MV-4-11 (cell line): ENCODE measurements around the gene HDAC1.
"Not testable (repeated sequence)": the region's sequence is repeated elsewhere in the genome, so short reads cannot be mapped to it uniquely, and the experiment has no call there.

ENCODE experiments used
- DNase-seq: peaks from one replicate; lab custom pipeline; 2025; lab: John Stamatoyannopoulos, UW

HDAC1 gene

DNA sequence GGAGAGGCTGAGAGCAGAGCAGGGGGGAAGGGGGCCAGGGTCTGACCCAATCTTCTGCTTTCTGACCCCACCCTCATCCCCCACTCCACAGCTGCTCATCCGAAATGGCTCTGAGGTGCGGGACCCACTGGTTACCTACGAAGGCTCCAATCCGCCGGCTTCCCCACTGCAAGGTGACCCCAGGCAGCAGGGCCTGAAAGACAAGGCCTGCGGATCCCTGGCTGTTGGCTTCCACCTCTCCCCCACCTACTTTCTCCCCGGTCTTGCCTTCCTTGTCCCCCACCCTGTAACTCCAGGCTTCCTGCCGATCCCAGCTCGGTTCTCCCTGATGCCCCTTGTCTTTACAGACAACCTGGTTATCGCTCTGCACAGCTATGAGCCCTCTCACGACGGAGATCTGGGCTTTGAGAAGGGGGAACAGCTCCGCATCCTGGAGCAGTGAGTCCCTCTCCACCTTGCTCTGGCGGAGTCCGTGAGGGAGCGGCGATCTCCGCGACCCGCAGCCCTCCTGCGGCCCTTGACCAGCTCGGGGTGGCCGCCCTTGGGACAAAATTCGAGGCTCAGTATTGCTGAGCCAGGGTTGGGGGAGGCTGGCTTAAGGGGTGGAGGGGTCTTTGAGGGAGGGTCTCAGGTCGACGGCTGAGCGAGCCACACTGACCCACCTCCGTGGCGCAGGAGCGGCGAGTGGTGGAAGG is 17.1 kb upstream of the HDAC1 start:
- DNase-seq, result no peak

DNA sequence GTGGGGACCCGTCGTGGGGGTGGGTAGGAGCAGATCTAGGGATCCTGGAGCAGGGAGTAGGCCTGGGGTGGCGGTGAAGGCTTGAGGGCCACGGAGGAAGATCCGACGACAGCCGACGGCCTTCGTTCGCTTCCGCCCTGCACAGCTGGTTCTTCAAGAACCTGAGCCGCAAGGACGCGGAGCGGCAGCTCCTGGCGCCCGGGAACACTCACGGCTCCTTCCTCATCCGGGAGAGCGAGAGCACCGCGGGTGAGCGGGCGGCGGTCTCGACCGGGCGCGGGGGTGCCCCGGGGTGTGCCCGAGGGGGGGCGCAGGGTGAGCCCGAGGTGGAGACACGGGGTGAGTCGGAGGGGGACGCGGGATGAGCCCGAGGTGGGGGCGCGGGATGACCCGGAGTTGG is 16.5 kb upstream of the HDAC1 start:
- DNase-seq, result no peak

DNA sequence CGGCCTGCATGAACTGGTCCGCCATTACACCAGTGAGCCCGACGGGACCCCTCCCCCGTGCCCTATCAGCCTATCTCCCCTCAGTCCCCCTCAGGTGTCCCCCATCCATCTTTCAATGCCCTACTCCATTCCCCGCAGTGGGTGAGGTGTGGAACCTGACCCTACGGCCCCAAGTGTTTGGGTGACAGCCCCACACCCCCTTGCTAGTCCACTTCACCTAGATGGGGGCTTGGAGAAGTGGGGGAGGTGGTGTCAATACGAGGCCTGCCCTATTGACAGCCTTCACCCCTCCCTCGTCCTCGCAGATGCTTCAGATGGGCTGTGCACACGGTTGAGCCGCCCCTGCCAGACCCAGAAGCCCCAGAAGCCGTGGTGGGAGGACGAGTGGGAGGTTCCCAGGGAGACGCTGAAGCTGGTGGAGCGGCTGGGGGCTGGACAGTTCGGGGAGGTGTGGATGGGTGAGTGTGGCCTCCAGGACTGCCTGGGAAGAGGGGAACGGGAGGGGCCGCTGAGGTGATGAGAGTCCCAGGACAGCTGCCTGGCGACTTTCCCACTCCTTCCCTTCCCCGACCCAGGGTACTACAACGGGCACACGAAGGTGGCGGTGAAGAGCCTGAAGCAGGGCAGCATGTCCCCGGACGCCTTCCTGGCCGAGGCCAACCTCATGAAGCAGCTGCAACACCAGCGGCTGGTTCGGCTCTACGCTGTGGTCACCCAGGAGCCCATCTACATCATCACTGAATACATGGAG is 15.7 kb upstream of the HDAC1 start:
- DNase-seq, result no peak

DNA sequence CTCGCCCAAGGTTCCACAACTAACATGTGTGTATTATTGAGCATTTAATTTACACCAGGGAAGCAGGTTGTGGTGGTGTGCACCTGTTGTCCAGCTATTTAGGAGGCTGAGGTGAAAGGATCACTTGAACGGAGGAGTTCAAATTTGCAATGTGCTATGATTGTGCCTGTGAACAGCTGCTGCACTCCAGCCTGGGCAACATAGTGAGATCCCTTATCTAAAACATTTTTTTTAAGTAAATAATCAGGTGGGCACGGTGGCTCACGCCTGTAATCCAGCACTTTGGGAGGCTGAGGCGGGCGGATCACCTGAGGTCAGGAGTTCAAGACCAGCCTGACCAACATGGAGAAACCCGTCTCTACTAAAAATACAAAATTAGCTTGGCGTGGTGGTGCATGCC is 7.1 kb upstream of the HDAC1 start:
- DNase-seq, result not testable (repeated sequence)

DNA sequence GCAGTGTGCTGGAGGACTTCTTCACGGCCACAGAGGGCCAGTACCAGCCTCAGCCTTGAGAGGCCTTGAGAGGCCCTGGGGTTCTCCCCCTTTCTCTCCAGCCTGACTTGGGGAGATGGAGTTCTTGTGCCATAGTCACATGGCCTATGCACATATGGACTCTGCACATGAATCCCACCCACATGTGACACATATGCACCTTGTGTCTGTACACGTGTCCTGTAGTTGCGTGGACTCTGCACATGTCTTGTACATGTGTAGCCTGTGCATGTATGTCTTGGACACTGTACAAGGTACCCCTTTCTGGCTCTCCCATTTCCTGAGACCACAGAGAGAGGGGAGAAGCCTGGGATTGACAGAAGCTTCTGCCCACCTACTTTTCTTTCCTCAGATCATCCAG is 6.2 kb upstream of the HDAC1 start:
- no peak for DNase-seq

DNA sequence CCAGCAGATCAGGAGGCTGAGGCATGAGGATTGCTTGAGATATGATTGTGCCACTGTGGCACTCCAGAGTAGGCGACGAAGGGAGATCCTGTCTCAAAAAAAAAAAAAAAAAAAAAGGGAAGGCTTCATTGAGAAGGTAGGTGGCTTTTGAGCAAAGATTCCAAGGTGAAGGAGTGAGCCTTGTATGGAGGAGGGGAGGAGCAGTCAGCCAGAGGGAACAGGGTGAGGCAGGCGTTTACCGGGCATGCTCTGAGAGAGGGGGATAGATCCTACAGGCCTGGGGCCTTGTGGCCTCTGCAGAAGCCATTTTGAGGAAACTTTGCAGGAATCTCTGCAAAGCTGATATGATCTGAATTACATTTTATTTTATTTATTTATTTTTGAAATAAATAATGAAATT is 5.1 kb upstream of the HDAC1 start:
- DNase-seq, result no peak

DNA sequence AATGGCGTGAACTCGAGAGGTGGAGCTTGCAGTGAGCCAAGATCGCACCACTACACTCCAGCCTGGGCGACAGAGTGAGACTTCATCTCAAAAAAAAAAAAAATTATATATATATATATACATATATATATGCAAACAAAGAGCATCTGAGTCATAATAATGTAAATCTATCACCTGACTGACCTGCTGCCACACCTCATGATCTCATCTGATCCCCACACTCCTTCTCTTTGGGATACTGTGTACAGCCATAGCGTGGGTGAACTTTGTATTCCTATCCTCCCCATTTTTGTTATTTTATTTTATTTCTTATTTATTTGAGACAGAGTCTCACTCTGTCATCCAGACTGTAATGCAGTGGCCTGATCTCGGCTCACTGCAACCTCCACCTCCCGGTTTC is 2.6 kb upstream of the HDAC1 start:
- DNase-seq, result no peak

DNA sequence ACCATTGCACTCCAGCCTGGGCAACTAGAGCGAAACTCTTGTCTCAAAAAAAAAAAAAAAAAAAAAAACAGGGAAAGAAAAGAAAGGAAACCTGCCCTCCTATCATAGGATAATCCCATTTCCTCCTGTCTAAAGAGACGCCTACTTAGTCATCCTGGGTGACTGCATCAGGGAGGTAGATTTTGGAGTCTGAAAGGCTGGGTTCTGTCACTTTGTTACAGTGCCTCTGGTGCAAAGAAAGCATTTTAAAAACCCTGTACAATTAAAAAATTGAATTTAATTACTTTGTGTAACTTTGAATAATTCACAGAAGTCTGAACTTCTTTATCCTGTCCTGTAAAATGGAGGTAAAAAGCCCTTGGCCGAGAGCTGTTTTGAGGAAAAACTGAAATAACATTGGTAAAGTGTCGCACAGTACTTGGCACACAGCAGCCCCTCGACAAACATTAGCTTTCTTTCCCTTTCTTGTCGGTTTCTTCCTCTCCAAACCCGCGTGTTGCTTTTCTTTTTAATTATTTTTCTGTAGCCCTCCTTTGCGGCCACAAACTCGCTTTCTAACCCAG is 657 bp upstream of the HDAC1 start:
- no peak for DNase-seq

DNA sequence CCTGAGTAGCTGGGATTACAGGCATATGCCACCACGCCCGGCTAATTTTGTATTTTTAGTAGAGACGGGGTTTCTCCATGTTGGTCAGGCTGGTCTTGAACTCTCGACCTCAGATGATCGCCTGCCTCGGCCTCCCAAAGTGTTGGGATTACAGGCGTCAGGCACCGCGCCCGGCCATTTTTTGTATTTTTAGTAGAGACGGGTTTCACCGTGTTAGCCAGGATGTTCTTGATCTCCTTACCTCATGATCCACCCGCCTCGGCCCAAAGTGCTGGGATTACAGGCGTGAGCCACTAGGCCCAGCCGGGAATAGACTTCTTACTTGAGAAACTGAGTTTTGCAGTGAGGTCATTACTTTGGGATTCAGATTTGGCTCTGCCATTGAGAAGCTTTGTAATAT is 6.3 kb downstream of the HDAC1 start:
- DNase-seq, result not testable (repeated sequence)

DNA sequence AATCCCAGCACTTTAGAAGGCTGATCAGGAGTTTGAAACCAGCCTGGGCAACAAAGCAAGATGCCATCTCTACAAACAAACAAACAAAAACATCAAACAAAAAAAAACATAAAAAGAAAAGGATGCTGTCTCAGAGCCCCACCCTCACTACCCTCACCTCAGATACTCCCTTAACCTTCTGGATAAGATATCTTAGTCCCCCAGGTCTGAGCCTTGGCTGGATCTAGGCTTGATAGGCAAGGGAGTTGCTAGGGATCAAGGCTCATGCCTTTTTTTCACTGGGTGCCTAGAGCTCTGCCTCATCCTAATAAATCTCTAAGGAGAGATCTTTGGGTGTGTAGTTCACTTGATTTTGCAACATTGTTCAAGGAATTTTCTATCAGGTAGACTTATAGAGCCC is 7.4 kb downstream of the HDAC1 start:
- DNase-seq, result no peak

DNA sequence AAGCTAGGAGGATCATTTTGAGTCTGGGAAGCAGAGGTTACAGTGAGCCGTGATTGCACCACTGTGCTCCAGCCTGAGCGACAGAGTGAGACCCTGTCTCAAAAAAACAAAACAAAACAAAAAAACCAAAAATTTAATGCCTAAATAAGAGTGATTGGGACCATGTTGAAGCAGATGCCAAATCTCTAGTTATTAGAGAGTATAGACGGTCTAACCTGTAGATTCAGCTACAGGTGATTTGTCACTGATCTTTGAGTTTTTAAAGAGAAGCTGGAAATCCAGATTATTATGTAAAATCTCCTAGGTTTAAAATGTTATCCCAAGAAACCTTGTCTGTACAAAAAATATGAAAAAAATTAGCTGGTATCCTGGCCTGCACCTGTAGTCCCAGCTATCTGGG is 11.5 kb downstream of the HDAC1 start:
- no peak for DNase-seq

DNA sequence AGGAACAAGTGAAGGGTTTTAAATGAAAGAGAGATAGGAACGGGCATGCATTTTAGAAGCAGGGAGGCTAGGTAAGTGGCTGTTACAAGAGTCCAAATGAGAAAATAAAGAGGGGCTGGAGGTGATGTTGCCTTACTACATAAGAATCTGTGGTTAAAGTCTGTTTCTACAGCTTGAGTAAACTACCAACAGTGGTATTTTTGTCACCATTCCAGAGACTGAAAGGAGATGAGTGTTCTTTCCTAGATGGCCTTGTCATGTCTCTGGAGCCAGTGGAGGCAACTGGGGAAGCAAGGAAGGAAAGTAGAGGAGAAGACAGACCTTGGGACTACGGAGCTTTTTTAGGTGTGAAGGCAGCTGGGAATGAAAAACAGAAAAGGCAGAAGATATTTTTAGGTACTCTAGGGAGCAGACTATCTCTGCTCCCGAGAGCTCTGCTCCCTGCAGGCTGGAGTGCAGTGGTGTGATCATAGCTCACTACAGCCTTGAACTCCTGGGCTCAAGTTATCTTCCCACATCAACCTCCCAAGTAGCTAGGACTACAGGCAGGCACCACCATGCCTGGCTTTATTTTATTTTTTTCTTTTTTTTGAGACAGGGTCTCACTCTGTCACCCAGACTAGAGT is 12.2 kb downstream of the HDAC1 start:
- no peak for DNase-seq

DNA sequence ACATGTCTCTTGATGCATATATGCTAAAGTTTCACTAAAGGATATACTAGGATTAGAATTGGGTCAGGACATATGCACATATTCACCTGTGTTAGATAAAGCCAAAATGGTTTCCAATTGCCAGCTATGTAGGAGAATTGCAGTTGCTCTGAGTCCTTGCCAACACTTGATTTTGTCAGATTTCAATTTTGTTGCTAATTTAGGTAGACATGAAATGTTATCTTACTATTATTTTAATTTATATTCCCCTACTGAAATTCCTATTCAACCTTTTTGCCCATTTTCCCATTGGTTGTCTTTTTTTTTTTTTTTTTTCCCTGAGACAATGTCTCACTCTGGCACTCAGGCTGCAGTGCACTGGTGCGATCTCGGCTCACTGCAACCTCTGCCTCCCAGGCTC is 13.4 kb downstream of the HDAC1 start:
- DNase-seq, result no peak

DNA sequence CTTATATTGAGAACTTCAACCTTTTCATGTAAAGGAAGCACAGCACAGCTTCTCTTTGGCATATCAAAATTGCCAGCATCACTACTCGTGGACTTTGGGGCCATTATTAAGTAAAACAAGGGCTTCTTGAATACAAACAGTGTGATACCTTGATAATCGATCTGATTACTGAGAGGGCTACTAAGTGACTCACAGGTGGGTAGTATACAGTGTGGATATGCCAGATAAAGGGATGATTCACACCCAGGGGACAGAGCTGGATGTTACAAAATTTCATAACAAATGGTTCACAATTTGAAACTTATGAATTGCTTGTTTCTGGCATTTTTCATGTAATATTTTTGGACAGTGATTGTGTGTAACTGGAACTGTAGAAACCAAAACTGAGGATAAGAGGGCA is 15.4 kb downstream of the HDAC1 start:
- no peak for DNase-seq

DNA sequence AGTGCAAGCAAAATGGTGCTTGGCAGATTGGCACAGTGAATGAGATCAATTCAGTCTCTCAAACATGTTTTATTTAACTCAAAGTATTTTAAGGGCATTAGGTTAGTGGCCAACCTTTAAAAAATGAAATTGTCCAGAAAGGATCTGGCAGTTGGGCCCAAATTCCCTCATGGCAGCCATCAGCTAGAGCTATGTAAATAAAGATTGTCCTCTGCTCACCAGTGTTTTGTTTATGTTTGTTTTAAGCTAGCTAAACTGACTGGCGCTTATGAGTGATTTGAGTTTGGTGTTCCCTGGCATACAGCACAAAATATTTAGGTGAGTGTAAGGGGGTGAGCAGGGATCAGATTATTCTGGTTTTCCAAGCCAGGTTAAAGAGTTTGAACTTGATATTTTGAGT is 18.1 kb downstream of the HDAC1 start:
- no peak for DNase-seq

DNA sequence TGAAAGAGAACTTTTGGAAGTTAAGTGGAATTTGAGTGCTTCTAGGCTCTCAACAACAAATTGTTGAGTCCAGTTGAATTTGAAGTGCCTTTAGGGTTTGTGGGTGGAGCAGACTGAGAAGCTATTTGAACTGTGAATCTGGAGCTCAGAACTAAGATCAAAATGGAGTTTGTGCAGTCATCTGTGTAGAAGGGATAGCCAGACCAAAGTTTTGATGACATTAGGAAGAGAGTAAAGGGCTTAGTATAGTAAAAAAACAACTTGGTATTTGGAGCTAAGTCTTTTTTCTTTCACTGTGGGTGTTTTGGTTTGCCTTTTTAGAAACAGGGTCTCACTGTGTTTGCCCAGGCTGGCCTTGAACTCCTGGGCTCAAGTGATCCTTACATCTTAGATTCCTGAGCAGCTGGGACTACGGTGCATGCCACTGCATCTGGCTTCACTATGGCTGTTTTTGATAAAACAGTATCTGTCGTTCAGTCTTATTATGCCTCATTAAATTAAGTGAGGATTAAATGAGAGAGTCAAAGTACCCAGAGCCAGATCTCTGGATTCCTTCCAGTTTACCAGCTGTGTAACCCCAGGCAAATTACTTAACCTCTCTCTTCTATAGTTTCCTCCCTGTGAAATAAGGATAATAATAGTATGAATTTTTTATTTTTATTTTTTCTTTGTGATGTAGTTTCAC is 20.0 kb downstream of the HDAC1 start:
- no peak for DNase-seq

DNA sequence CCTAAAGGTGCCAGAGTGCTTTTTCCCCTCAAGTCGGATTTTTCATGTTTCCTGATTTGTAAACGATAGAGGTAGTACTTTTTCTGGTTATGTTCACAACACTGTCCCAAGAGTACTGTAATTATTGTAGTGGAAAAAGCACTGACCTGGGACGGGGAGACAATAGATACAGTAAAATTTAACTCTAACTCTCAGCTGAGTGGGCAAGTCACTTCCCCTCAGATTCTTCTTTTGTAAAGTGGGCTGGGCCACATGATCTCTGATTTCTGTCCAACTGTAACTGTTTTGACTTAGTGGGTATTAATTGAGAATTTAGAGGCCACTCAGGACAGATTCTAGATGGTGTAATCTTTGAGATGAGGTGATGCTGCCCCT is 25.0 kb downstream of the HDAC1 start:
- DNase-seq, result no peak

DNA sequence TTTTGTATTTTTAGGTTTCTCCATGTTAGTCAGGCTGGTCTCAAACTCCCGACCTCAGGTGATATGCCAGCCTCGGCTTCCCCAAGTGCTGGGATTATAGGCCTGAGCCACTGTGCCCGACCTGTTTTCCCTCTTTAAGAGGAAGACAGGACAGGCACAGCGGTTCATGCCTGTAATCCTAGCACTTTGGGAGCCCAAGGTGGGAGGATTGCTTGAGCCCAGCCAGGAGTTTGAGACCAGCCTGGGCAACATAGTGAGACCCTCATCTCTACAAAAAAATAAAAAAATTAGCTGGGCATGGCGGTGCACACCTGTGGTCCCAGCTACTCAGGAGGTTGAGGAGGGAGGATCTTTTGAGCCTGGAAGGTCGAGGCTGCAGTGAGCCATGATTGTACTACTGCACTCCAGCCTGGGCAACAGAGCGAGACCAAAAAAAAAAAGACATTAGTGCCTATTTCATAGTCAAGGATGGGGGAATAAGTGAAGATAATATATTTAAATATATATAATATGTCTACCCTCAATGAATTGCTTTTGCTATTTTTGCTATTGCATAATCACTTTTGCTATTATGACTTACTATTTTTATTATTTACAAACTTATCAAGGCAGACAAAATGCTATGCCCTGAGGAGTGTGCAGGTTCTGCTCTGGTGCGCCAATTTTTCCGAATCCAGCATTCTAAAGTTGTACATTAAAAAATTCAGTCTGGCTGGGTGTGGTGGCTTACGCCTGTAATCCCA is 26.4 kb downstream of the HDAC1 start:
- no peak for DNase-seq

DNA sequence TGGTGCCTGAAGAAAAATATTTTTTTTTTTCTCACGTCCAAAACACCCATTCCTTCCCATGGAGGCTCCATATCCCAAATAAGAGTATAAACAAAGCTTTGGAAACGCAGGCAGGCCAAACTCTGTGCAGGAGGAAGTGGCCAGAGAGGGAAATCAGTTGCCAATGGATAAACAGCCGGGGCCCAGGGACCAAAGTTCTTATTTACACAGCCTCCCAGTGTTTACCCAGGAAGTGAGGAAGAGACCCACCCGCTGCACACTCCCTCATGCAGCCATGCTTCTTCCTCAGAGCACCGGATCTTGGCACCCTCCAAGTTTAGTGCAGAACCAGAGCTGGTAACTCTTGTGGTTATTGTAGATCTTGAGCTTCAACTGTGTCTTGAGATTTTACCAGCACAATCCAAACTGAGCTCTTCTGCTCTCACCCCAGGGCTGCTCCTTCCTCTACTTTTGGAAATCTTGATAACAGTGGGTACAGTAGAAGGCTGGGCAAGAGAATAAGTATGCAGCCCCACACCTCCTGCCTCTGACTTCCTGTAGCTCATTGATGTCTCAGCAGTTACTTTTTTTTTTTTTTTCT is 29.9 kb downstream of the HDAC1 start:
- DNase-seq, result no peak

DNA sequence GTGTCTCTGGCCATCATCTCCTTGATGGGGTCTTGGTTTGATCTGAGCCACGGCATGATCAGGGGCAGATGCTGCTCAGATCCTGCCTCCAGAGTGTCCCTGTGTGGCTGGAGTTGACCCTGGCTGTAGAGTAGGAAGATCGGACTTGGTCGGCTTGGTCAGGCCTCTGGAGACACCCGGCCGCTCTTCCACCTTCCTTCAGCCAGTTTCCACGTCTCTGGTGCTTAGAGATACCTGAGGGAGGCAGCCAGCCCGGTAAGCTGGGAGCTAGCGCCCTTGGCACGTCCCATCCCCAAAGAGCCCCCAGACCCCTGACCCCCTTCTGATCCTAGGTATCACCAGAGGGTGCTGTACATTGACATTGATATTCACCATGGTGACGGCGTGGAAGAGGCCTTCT is 35.3 kb downstream of the HDAC1 start:
- no peak for DNase-seq

DNA sequence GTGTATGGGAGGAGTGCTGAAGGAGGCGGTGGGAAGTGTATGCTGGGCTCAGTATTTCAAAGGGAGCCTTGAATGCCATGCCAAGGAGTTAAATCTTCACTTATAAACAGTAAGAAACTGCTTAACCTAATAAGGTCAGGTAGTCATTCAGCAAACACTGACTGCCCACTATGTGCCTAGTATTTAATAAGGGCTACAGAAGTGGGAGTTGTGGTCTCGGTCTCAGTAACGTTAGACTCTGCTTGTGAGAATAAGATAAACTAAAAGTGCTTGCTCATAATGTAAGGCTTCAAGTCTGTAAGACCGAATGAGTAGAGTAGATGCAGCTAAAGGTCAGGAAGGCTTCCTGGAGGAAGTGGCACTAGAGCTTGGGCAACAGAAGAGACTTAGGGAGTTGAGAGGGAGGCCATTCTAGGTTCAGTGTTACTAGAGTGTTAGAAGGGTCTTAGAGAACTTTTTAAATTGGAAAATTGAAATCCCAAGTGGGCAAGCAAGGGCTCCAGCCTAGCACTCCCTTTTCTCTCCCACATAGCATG is 38.1 kb downstream of the HDAC1 start:
- DNase-seq, result no peak
